GM18867 (cell line): ENCODE data around the gene HGFAC.
"Not testable (repeated sequence)": the region's sequence is repeated elsewhere in the genome, so short reads cannot be mapped to it uniquely, and the experiment has no call there.

Experiments used
- ATAC-seq: cut with Tn5 transposase; IDR thresholded peaks from one replicate; pipeline ENCODE4 v1.9.1; 2021; ENCODE audit warnings: mild to moderate bottlenecking, moderate library complexity; ENCODE audit not compliant: unreplicated experiment

HGFAC gene

DNA sequence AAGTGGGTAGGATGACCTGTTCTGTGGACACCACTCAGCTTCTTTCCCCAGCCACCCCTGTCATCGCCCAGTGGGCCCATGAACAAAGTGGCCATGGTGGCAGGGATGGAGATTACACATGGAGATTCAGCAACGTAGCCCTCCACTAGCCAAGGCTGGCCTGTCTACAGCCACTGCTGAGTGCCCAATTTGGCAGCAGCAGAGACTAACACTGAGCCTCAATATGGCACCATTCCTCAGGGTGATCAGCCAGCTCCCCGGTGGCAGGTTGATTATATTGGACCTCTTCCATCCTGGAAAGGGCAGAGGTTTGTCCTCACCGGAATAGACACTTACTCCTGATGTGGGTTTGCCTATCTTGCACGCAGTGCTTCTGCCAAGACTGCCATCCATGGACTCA lies 17.4 kb downstream of the HGFAC start:
- not testable (repeated sequence) for ATAC-seq

DNA sequence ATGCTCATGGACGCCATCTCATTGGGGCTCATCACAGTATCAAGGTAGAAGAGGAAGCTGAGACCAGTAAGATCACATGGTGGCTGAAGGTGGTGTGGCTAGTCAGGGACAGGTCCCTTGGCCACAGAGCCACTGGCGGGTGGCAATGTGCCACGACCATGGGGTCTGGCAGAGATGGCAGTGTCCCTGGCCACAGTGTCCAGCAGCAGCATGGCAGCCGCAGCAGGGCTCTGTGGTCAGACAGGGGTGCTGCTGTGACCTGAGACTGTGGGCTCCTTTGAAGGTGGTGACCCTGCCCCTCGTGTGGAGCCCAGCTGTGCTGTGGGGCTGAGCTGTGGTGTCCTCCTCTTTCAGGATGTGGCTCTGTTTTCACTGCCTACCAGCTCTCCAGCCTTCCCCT lies 19.2 kb downstream of the HGFAC start:
- no peak for ATAC-seq

DNA sequence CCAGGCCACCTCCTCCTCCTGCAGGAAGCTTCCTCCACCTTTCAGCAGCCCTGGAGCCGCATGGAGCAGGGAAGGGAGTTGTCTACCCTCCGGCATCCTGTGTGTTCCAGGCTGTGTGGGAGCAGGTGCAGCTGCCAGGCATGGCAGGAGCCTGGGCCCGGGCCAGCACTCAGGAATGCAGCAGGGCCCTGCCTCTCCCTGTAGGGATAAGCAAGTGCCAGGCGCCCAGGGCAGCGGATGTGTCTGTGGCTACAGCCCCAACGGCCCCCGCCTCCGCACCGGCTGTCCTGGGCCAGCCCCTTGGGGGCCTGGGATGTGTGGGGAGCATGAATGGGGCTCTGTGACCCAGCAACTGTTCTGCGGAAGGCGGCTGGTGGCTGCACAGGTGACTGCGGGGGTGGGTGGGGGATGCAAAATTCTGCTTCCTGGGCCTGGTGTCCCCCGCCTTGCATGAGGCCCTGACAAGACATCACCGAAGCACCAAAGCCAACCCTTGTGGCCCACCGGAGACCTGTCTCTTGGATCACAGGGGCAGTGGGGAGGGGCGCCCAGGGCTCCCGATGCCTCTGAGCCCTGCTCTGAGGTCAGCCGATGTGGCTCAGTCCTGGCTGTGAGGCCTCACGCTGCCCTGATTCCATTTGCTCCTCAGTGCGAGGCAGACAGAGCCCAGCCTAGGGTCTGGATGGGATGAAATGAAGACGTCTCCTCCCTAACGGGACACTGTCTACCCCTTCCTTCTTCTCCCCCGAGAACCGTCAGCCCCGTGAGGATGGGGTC lies 19.9 kb downstream of the HGFAC start:
- no peak for ATAC-seq

DNA sequence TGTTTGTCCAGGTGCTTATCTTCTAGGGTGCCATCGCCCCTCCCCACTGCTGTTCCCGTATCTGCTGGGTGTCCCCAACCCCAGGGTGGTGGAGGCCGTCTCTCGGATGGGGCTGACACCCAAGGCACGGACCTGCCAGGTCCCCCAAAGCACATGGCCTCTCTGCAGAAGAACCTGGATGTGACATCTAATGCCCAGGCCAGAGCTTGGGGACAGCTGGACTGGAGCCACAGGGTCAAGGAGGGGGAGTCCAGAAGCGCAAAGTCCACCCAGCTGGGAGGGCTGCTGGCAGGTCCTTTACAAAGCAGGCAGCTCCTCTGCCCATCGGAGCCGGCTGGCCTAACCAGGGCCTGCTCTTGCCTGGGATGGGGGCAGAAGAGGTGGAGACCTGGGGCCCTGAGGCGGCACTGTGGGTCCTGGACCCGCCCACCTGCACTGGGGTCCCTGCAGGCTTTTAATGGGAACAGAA lies 20.6 kb downstream of the HGFAC start:
- ATAC-seq = no peak

DNA sequence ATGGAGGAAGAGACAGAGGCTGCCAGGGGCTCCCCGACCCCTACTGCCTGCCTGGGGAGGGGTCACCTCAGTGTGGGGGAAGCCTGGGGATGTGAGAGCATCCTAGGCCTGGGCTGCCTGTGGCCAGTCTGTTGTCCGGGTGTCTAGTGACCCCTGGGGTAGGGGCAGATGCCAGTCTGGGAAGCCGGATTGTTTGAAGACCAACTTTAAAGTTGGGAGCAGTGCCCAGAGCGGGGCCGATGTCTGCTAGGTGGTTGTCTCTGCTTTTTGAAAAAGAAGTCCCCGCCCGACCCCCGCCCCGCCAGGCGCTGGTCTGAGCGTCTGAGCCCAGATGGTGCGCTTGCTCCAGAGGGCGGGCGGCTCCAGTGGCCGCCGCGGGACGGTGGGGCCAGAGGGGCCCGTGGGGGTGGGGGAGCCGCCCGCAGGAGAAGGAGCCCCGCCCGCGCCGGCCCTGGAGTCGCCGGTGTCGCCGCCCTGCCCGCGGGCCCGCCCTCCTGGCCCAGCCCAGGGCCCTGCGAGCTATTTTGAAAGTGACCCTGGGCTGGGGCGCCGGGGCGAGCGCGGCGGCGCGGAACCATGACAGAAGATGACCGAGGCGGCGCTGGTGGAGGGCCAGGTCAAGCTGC lies 21.1 kb downstream of the HGFAC start, which contains the start of gene DOK7:
TSS of gene DOK7 (plus strand) at position 517 of the 626 bp plus-strand sequence. CDS start at position 587, 70 bp downstream.
- ATAC-seq = no peak

DNA sequence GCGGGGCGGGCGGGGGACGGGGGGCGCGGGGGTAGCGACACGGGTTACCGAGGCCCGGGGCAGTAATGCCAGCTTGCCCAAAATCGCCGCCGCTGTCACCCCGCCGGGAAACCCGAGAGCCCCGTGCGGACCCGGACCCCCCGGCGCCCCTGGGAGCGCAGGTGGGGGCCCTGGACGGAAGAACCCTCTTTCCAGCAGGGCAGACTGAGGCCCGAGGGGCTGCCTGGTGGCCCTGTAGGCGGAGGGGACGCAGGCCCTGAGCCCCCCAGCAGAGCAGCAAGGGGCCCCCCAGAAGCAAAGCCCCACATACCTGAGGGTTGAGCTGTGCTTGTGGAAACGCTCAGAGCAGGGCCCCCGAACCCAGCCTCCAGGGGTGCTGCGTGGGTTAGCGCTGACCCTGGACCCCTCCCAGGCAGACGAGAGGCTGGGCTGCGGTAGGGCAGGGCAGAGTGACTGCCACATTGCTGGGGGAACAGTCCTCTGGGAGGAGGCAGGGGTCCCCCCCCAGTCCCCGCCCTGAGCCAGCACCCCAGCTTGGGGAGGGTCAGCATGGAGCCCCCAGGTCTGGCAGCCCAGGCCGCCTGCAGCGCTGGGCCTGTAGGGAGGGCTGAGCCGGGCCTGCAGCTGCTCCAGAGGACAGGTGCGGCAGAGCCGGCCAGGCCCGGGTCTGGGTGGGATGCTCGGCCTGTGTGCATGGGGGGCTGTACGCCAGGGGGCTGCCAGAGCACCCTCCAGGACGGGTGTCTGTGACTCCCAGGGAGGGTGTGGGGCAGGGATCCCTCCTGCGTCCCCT lies 22.0 kb downstream of the HGFAC start:
- no peak for ATAC-seq

DNA sequence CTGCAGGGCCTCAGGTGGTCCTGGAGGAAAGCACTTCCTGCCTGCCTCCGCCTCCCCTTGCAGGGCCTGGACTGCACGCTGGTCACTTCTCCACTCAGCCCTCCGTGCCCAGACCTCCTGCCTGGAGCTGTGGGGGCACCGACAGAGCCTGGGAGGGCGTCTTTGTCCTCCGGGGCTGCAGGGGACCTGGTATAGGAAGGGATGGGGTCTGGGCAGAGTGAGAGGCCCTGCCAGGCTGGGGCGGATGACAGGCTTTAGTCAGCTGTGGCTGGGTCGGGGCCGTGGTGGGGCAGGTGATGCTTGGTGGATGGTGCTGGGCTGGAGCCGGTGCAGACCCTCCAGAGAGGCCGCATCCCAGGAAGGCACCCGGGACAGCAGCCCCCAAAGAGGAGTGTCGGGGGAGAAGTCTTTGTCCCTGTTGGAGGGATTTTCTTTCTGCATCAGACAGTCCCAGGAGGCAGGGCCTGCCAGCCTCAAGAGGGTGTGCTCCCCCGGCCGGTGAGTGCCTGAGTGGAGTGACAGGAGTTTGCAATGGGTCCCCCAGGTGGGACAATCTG lies 22.7 kb downstream of the HGFAC start:
- ATAC-seq = no peak

DNA sequence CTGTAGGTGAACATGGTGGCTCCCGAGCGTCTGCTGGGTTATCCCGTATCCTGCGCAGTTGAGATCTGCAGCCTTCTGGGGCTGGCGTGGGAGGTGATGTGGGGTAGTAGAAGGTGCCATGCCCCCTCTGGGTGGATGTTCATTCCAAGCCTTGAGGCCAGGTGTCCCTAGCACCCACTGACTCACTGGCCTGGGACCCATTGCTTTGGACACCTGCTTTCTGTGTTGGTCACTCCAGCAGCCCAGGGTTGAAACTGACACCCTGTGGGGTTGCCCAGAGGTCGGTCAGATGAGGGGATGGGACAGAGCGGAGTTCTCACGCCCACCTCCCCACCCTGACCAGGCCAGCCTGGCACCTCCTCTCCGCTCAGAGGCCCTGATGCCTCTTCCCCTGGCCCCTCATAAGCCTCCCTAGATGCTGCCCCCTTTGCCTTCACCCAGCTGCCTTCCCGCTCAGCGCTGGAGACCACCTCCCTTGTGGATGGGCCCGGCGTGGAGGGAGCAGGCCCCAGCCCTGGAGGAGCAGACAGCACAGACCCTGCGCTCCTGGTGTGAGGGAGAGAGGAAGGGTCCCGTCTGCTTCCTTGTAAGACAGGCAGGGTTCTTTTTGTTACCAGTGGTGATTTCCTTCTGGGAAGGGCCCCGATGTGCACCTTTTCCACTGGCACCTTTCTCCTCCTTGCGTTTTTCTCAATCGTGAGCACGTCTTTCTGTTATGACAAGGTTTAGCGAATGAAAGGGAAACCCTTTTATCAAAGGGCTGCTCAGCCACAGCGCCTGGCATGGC lies 23.3 kb downstream of the HGFAC start:
- no peak for ATAC-seq

DNA sequence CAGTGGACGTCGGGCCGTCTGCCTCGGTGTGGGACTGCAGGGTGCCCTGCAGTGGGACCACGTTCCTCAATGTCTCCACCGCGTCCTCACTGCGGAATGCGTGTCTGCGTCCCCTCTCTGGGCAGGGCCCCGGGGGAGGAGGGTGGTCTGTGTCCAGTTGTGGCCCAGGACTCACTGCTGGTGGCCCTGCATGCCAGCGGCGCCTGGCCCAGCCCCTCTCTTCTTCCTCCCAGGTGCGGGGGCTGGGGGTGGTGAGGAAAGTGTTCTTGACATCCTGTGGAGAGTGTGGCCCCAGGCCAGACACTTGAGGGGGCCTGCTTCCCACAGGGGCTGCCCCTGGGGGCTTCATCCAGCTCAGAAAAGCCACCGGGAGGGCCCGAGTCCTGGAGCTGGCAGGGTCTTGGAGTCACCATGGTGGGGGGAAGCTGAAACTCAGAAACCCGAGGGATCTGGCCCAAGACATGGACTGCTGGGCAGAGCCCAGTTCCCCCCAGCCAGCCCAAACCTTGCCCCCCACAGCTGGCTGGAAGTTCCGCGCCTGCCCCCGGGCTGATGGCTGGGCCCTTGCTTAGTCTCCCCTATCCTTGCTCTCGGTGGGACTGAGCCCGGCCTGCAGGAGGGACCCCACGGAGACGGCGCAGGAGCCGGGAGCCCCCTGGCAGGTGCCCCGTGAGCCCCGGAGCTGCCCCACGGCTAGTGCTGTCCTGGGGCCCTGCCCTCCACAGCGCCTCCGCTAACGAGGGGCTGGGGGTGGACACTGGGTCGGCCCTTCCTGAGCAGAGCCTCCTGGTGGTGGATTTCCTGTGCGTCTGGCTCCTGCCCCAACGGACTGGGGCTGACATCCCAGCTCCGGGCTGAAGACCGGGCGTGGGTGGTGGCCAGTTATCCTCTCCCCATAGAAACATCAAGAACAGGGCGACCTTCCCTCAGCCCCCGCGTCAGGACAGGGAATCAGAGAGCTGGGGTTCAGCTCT lies 24.2 kb downstream of the HGFAC start:
- no peak for ATAC-seq

DNA sequence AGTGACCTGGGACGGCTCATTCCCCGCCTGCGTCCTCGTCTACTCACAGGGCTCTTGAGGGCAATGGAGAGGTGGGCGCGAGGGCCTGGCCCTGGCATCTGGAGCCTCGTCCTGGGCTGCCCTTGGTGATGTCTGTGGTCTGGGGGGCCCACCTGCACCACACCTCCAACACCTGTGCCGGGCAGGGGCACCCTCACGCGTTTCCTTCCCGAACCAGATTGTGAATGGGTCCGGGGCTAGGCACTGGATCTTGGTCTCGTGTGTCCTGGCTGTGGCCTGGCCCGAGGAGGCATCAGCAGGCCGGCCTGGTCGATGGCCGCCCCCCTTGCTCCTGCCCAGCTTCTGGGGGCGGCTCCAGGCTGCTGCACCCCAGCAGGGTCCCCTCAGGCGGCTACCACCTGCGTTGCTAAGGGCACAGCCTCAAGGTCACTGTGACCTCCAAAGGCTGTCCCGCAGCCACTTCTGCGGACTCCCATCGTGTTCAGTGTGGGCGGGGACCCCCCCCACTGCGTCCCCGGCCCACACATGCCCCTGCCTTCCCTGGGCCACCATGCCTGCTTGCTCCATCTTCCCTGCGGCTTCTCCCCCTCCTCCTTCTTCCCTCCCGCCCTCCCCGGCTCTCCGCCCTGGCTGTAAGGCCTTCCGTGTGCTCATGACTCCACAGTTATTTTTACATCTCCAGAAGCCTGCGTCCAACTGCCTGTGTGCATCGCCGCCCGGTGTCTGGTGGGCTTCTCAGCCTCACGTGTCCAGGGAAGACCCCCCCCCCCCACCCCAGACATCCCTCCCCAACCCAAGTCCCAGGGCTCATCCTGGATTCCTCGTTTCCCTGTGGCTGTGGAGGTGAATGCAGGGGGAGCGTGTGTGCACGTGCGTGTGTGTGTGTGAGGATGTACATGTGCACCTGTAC lies 25.2 kb downstream of the HGFAC start:
- ATAC-seq = no peak

DNA sequence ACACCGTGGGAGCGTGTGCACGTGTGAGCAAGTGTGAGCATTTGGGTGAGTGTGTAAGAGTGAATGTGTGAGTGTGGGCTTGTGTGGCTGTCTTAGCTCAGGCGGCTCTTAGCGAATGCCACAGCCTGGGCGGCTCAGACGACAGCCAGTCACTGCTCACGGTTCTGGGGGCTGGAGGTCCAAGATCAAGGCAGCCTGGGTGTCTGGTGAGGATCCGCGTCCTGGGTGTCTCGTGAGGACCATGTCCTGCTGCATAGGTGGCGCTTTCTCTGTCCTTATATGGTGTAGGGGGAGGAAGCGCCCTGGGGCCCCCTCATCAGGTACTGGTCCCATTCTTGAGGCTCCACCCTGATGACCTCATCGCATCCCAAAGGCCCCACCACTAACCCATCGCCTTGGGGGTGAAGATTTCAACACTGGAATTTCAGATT lies 25.8 kb downstream of the HGFAC start:
- ATAC-seq = no peak

DNA sequence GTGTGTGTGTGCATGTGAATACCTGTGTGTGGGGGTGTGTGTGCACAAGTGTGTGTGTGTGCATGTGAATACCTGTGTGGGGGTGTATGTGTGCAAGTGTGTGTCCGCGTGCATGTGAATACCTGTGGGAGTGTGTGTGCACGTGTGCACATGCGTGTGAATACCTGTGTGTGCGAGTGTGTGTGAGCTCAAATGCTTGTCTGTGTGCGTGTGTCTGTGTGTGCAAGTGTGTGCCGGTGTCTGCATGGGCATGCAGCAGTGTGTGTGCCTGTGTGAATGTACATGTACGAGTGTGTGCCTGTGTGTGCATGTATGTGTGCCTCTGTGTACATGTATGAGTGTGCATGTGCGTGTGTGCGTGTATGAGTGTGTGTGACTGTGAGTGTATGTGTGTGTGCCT lies 26.4 kb downstream of the HGFAC start:
- no peak for ATAC-seq

DNA sequence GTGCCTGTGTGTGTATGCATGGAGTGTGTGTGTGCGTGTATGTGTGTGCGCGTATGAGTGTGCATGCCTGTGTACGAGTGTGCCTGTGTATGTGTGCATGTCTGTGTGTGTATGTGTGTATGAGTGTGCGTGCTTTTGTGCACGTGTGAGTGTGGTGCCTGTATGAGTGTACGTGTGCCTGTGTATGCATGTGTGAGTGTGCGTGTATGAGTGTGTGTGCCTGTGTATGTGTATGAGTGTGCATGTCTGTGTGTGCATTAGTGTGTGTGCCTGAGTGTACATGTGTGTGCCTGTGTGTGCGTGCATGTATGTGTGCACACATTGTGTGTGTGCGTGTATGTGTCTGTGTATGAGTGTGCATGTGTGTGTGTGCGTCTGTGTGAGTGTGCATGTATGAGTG lies 27.0 kb downstream of the HGFAC start:
- no peak for ATAC-seq

DNA sequence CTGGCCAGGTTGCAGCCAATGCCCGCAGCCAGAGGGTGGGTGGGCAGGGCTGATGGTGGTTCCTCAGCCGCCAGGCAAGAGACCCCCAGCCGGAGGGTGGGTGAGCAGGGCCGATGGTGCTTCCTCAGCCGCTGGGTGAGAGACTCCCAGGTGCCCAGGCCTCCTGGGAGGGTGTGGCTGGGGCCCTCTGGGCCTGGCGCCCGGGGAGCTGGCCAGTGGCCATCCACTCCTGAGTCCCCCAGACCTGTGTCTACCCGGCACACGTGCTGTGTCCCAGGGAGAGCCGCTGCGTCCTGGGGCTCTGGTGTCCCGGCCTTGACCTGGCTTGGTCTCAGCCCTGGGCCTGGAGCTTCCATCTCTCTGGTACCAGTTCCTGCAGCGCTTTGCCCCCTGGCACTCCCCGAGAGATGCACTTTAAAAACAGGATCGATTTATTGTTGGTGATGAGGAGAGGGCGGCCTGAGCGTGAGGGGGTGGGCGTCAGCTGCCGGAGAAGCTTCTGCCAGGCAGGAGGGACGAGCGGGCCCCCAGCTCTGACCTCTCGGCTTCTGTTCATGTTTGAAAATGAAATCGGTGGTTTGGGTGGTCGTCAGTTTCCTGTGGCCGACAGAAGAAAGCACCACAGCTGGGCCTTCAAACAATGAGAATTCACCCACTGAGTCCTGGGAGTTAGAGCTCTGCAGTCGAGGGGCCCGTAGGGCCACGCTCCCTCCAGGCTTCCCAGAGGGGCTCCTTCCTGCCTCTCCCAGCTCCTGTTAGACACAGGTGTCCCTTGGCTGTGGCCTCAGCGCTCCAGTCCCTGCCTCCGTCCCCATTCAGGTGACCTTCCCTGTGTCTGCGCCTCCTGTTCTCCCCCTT lies 27.8 kb downstream of the HGFAC start:
- no peak for ATAC-seq

DNA sequence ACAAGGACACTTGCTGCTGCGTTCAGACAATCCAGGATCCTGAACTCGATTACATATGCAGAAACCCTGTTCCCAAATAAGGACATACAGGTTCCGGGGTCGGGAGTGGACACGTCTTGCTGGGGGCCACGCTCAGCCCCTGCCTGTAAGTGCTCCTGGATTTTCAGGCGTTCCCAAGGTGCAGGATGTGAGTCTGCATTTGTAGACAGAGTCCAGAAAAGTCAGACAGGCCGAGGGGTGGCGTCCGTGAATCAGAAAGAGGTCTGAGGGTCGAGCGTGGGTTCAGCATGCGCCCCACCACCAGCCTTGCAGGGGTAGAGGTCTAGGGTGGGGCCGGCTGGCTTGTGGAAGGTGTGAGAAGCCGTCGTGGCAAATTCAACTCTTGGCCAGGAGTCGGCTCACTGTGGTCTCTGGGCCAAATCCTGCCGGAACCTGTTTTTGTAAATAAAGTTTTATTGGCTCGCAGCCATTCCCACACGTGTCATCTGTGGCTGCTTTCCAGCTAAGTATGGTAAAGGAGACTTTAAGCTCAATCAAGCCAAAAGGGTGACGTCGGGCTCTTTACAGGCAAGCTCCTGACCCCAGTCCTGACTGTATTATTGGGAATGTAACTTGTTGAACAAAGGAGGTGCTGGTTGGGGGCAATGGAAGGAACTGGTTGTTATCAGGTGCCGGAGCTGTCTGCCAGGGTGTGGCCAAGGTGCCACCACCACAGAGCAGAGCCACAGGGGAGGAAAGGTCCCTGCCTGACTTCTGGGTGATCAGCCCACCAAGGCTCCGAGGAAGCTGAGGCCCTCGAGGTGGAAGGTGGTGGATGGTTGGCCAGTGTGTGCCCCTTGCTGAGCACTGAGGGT lies 28.7 kb downstream of the HGFAC start:
- no peak for ATAC-seq

DNA sequence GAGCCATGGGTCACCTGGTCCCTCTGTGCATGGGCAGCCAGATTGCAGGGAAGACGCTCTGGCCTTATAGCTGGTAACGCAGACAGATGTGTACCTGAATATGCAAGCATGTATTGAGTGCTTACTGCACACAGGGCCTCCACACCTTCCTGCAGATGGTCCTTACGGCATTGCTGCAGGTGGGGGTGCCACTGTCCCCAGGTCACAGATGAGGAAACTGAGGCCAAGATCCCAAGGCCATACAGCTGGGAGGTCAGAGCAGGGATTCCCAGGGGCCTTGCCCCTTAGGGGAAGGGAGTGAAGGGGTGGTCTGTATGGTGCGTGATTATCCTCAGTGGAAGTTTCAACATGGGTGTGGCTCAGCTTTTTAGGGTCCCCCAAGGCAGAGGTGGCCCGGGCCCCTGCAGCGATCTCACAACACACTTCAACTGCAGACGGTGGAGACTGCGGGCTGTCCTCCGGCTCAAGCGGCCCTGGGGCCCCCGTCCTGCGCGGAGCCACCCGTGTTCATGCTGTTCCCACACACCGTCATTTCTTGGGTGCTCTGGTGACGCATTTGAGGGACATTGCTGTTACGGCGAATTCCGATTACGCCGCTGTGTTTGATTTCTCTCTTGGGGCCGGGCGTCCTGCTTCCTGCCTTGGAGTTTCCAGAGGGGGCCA lies 29.5 kb downstream of the HGFAC start:
- no peak for ATAC-seq
